Glutamatergic neuron (in vitro differentiated cells): ENCODE results near the gene ETV6. TPM values are rescaled to one million over a fixed set of nuclear protein-coding genes. Genes with fewer than 3 reads are reported as not detected.

Source experiments
- DNase-seq: peaks from one replicate; pipeline ENCODE4 v3.0.0; 2022
- H3K27ac Mint-ChIP-seq: one replicate; pipeline ENCODE4 v1.8.0; 2020; ENCODE audit warnings: mild to moderate bottlenecking, mixed read lengths, inconsistent platforms; ENCODE audit not compliant: unreplicated experiment
- H3K27me3 Mint-ChIP-seq: one replicate; pipeline ENCODE4 v1.8.0; 2020; ENCODE audit warnings: mild to moderate bottlenecking, moderate library complexity, mixed read lengths, inconsistent platforms; ENCODE audit not compliant: unreplicated experiment
- H3K36me3 Mint-ChIP-seq: one replicate; pipeline ENCODE4 v1.8.0; 2020; ENCODE audit warnings: mild to moderate bottlenecking, mixed read lengths, inconsistent platforms; ENCODE audit not compliant: unreplicated experiment
- H3K4me1 Mint-ChIP-seq: one replicate; pipeline ENCODE4 v1.8.0; 2020; ENCODE audit warnings: mild to moderate bottlenecking, low read depth, mixed read lengths, inconsistent platforms; ENCODE audit not compliant: unreplicated experiment
- H3K4me3 Mint-ChIP-seq: one replicate; pipeline ENCODE4 v1.8.0; 2020; ENCODE audit warnings: mild to moderate bottlenecking, mixed read lengths, inconsistent platforms; ENCODE audit not compliant: unreplicated experiment
- H3K9me3 Mint-ChIP-seq: one replicate; pipeline ENCODE4 v1.8.0; 2020; ENCODE audit warnings: mild to moderate bottlenecking, moderate library complexity, mixed read lengths, inconsistent platforms; ENCODE audit not compliant: unreplicated experiment
- CTCF ChIP-seq: fragments of 200-600 bp; sonication (generic); IDR thresholded peaks from one replicate; pipeline ENCODE4 v1.5.0; 2021; ENCODE audit not compliant: partially characterized antibody, unreplicated experiment
- total RNA-seq: library from RNA; stranded (reverse); fragmentation: NEBNext Ultra II Directional; extraction: Animal tissue kit (Norgen Biotek cat#: 25700); gene quantifications from one replicate; pipeline ENCODE4 v1.2.1, GENCODE V29; 2021; ENCODE audit not compliant: unreplicated experiment

Gene ETV6
- total RNA-seq, 1 donor from 2014 or later = 10.1 TPM

GRCh38 chr12:11718105-11718504 is 68.6 kb downstream of the ETV6 start:
- no peak for DNase-seq
- H3K27ac Mint-ChIP-seq = no peak overlapping the region
- peaks cover 2% of the 10 kb centered on the region for H3K27me3 Mint-ChIP-seq
- H3K4me1 Mint-ChIP-seq = no peaks in the 10 kb centered on the region
- H3K4me3 Mint-ChIP-seq = no peak overlapping the region
- no peaks in the 10 kb centered on the region for H3K36me3 Mint-ChIP-seq
- no peak for TF ChIP-seq CTCF
- H3K9me3 Mint-ChIP-seq = no peaks in the 10 kb centered on the region

- no peak for TF ChIP-seq CTCF
- H3K36me3 Mint-ChIP-seq = no peaks in the 10 kb centered on the region
- no peak overlapping the region for H3K27ac Mint-ChIP-seq
- H3K4me3 Mint-ChIP-seq = no peak overlapping the region
- no peaks in the 10 kb centered on the region for H3K4me1 Mint-ChIP-seq
- DNase-seq = no peak
- no peaks in the 10 kb centered on the region for H3K9me3 Mint-ChIP-seq
- peaks cover 2% of the 10 kb centered on the region for H3K27me3 Mint-ChIP-seq
These were observed 69.3 kb downstream of the ETV6 start for GRCh38 chr12:11718768-11719253.

GRCh38 chr12:11719678-11720099 is 70.2 kb downstream of the ETV6 start:
- DNase-seq = no peak

GRCh38 chr12:11722071-11722470 is 72.6 kb downstream of the ETV6 start:
- Mint-ChIP-seq H3K4me3 (no peak overlapping the region), H3K9me3 (no peaks in the 10 kb centered on the region), H3K4me1 (no peaks in the 10 kb centered on the region), H3K27me3 (no peaks in the 10 kb centered on the region), H3K36me3 (no peaks in the 10 kb centered on the region), H3K27ac (no peak overlapping the region)
- TF ChIP-seq CTCF = no peak
- no peak for DNase-seq

More at GRCh38 chr12:11719678-11720099, 70.2 kb downstream of the ETV6 start:
- H3K27me3 Mint-ChIP-seq = peaks cover under 1% of the 10 kb centered on the region
- no peaks in the 10 kb centered on the region for H3K36me3 Mint-ChIP-seq
- H3K4me3 Mint-ChIP-seq = no peak overlapping the region
- no peak overlapping the region for H3K27ac Mint-ChIP-seq
- no peaks in the 10 kb centered on the region for H3K9me3 Mint-ChIP-seq
- no peaks in the 10 kb centered on the region for H3K4me1 Mint-ChIP-seq
- no peak for TF ChIP-seq CTCF

- Mint-ChIP-seq H3K27me3 (no peaks in the 10 kb centered on the region), H3K27ac (no peak overlapping the region), H3K4me1 (no peaks in the 10 kb centered on the region), H3K4me3 (no peak overlapping the region), H3K9me3 (no peaks in the 10 kb centered on the region), H3K36me3 (no peaks in the 10 kb centered on the region)
- TF ChIP-seq CTCF = no peak
- DNase-seq = no peak
These were observed 73.2 kb downstream of the ETV6 start for GRCh38 chr12:11722578-11723138.
